Smooth muscle cell (in vitro differentiated cells): ENCODE results near the gene DEAF1. TPM values are rescaled to one million over a fixed set of nuclear protein-coding genes. Genes with fewer than 3 reads are reported as not detected.

Source experiments
- DNase-seq: peaks from one replicate; lab custom pipeline; 2025; ENCODE audit not compliant: unreplicated experiment; lab: John Stamatoyannopoulos, UW
- H2AFZ ChIP-seq: fragments of 200-600 bp; sonication (generic); 2 replicates; pipeline ENCODE4 v1.6.0; 2016; ENCODE audit warnings: antibody characterized with exemption, low read depth, mild to moderate bottlenecking
- H3F3A ChIP-seq: fragments of 200-600 bp; sonication (generic); 2 replicates; pipeline ENCODE4 v1.6.0; 2017; ENCODE audit warnings: antibody characterized with exemption, low read depth
- H3K27ac ChIP-seq: fragments of 200-600 bp; sonication (generic); 2 replicates; pipeline ENCODE4 v1.5.1; 2016; ENCODE audit warnings: low read depth, mild to moderate bottlenecking
- H3K27me3 ChIP-seq: fragments of 200-600 bp; sonication (generic); 2 replicates; pipeline ENCODE4 v1.6.1; 2016; ENCODE audit warnings: low read depth, mild to moderate bottlenecking
- H3K36me3 ChIP-seq: fragments of 200-600 bp; sonication (generic); 2 replicates; pipeline ENCODE4 v1.5.1; 2016; ENCODE audit warnings: low read depth
- H3K4me1 ChIP-seq: fragments of 200-600 bp; sonication (generic); 2 replicates; pipeline ENCODE4 v1.5.1; 2016; ENCODE audit warnings: low read depth
- H3K4me2 ChIP-seq: fragments of 200-600 bp; sonication (generic); 2 replicates; pipeline ENCODE4 v1.6.0; 2016; ENCODE audit warnings: mild to moderate bottlenecking
- H3K4me3 ChIP-seq: fragments of 200-600 bp; sonication (generic); 2 replicates; pipeline ENCODE4 v1.5.1; 2016; ENCODE audit warnings: mild to moderate bottlenecking
- H3K79me2 ChIP-seq: fragments of 200-600 bp; sonication (generic); 2 replicates; pipeline ENCODE4 v1.6.0; 2016; ENCODE audit warnings: low read depth, mild to moderate bottlenecking
- H3K9ac ChIP-seq: fragments of 200-600 bp; sonication (generic); 2 replicates; pipeline ENCODE4 v1.6.0; 2016; ENCODE audit warnings: low read depth
- H3K9me3 ChIP-seq: fragments of 200-600 bp; sonication (generic); replicated peaks from 2 replicates; pipeline ENCODE4 v1.5.1; 2016; ENCODE audit warnings: low read depth
- H4K20me1 ChIP-seq: fragments of 200-600 bp; sonication (generic); 2 replicates; pipeline ENCODE4 v1.6.0; 2016; ENCODE audit warnings: low read depth
- WGBS: methylation state at CpG from one replicate; pipeline ENCODE4 v1.1.7; 2016; ENCODE audit warnings: low lambda C conversion rate; 5-methylcytosine and 5-hydroxymethylcytosine counted together
- polyA plus RNA-seq: library from polyadenylated mRNA; unstranded; fragments of >200 nt; fragmentation: Nextera tagmentation; extraction: Ambion mirVana; gene quantifications from 2 replicates; pipeline ENCODE4 v1.2.1, GENCODE V29; 2016
- total RNA-seq: library from RNA; depleted of rRNA; stranded (reverse); fragments of >200 nt; gene quantifications from 2 replicates; pipeline ENCODE4 v1.2.3, GENCODE V29; 2014
- TF ChIP-seq, protein P1 (sequence below): fragments of 200-600 bp; sonication (generic); IDR thresholded peaks from 2 replicates; pipeline ENCODE4 v1.5.1; 2017; ENCODE audit warnings: borderline replicate concordance, mild to moderate bottlenecking, antibody characterized with exemption; ENCODE audit not compliant: insufficient read depth, poor library complexity, severe bottlenecking

DEAF1 gene
- total and polyA plus RNA-seq, 2 experiments from 2014 or later = 18.7 to 39.2 TPM

GRCh38 chr11:624705-625635, 70.1 kb downstream of the DEAF1 start, which contains the start of gene CDHR5:
TSS of gene CDHR5 (minus strand) at chr11:624955. CDS start at chr11:624902, 53 bp downstream.
- H3K4me1 ChIP-seq = no peaks in the 10 kb centered on the region
- H3K4me2 ChIP-seq = no peak within 1 kb of the TSS
- no peak within 1 kb of the TSS for H3K27ac ChIP-seq
- TF ChIP-seq, protein P1, sequence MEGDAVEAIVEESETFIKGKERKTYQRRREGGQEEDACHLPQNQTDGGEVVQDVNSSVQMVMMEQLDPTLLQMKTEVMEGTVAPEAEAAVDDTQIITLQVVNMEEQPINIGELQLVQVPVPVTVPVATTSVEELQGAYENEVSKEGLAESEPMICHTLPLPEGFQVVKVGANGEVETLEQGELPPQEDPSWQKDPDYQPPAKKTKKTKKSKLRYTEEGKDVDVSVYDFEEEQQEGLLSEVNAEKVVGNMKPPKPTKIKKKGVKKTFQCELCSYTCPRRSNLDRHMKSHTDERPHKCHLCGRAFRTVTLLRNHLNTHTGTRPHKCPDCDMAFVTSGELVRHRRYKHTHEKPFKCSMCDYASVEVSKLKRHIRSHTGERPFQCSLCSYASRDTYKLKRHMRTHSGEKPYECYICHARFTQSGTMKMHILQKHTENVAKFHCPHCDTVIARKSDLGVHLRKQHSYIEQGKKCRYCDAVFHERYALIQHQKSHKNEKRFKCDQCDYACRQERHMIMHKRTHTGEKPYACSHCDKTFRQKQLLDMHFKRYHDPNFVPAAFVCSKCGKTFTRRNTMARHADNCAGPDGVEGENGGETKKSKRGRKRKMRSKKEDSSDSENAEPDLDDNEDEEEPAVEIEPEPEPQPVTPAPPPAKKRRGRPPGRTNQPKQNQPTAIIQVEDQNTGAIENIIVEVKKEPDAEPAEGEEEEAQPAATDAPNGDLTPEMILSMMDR = no peak
- no peak within 1 kb of the TSS for H3K4me3 ChIP-seq
- 96% methylated on average over 30 of the region's 33 CpGs for WGBS
- H3K9ac ChIP-seq = no peak within 1 kb of the TSS
- no peaks in the 10 kb centered on the region for H3K27me3 ChIP-seq
- no peak within 1 kb of the TSS for H2AFZ ChIP-seq
- peaks cover 10% of the 10 kb centered on the region for H3F3A ChIP-seq
- H3K79me2 ChIP-seq = no peaks in the 10 kb centered on the region
- no peak for DNase-seq
- no peaks in the 10 kb centered on the region for H3K36me3 ChIP-seq
- H3K9me3 ChIP-seq = no peaks in the 10 kb centered on the region
- H4K20me1 ChIP-seq = peaks cover 64% of the 10 kb centered on the region

DNA sequence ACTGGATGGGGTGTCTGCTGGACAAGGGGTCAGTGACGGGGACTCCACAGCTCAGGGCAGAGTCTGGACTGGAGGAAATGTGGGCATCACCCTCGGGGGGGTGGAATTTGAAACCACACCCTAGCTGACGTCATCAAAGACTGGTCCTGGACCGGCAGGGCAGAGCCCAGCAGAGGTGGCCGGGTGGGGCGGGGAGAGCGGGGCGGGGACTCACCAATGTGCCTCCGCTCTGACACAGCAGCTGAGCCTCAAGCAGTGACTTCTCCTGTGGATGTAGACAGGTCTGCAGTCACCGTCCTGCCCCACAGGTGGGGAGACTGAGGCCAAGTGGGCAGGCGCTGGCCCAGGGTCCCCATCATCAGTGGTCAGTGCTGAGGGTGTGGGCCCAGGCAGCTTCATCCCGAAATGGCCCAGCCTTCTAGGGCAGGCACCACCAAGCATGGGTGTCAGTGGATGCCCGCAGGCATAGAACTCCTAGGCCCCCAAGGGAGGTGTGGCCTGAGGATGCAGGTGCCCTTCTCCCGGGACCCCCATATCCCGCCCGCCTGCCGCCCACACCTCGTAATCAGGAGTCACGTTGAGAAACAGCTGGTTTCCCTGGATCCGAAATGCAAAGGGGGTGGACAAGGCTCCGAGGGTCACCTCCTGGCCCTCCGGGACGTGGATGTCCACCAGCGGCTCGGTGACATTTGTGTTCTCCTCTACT, 70.9 kb downstream of the DEAF1 start:
- 94% methylated on average over 17 of the region's 25 CpGs for WGBS
- Histone ChIP-seq H3F3A (peaks cover 10% of the 10 kb centered on the region), H3K79me2 (no peaks in the 10 kb centered on the region), H3K27ac (no peak overlapping the region), H3K27me3 (no peaks in the 10 kb centered on the region), H3K36me3 (no peaks in the 10 kb centered on the region), H3K4me3 (no peak overlapping the region), H4K20me1 (peaks cover 56% of the 10 kb centered on the region), H3K9me3 (no peaks in the 10 kb centered on the region), H2AFZ (no peak overlapping the region), H3K4me1 (no peaks in the 10 kb centered on the region), H3K4me2 (no peak overlapping the region), H3K9ac (no peak overlapping the region)
- DNase-seq = no peak
- TF ChIP-seq, protein P1 = no peak

- Histone ChIP-seq H3K4me1 (no peaks in the 10 kb centered on the region), H3K4me2 (no peak overlapping the region), H3K79me2 (no peaks in the 10 kb centered on the region), H3K27ac (no peak overlapping the region), H3K4me3 (no peak overlapping the region), H3F3A (peaks cover 9% of the 10 kb centered on the region), H4K20me1 (peaks cover 51% of the 10 kb centered on the region), H3K9me3 (no peaks in the 10 kb centered on the region), H2AFZ (no peak overlapping the region), H3K27me3 (no peaks in the 10 kb centered on the region), H3K9ac (no peak overlapping the region), H3K36me3 (no peaks in the 10 kb centered on the region)
- 84% methylated on average over 14 of the region's 15 CpGs for WGBS
- DNase-seq = no peak
- TF ChIP-seq, protein P1 = no peak
These were observed 71.6 kb downstream of the DEAF1 start for GRCh38 chr11:623349-623869.
